K562 (cell line): ENCODE results near the gene SPATC1L. TPM values are rescaled to one million over a fixed set of nuclear protein-coding genes. Genes with fewer than 3 reads are reported as not detected.

Experiments
- ARID4B ChIP-seq: sonication (generic); formaldehyde crosslinking; IDR thresholded peaks from 2 replicates; pipeline ENCODE4 v1.8.0; 2022; ENCODE audit warnings: mild to moderate bottlenecking, missing genetic modification reagents
- CBFA2T2 ChIP-seq: fragments of 450-650 bp; conservative IDR thresholded peaks from 2 replicates; pipeline ENCODE4 v1.6.1; 2017; ENCODE audit warnings: mild to moderate bottlenecking
- CREB1 ChIP-seq, 2 experiments: sonication (generic) in 1 of 2; formaldehyde crosslinking in 1 of 2; IDR thresholded peaks; 2 replicates each; pipeline versions ENCODE4 v1.6.1 to v1.8.0; 2012 to 2022; ENCODE audit warnings: inconsistent platforms in 1 of 2, mild to moderate bottlenecking in 1 of 2, missing genetic modification reagents in 1 of 2, moderate library complexity in 1 of 2
- EHMT2 ChIP-seq: fragments of 450-650 bp; IDR thresholded peaks from 2 replicates; pipeline ENCODE4 v1.6.1; 2018; ENCODE audit warnings: antibody characterized with exemption
- GABPB1 ChIP-seq: sonication (generic); formaldehyde crosslinking; IDR thresholded peaks from 2 replicates; pipeline ENCODE4 v1.8.0; 2022; ENCODE audit warnings: mild to moderate bottlenecking, missing genetic modification reagents
- MAX ChIP-seq: sonication (generic); formaldehyde crosslinking; IDR thresholded peaks from 2 replicates; pipeline ENCODE4 v1.9.0; 2022; ENCODE audit warnings: mild to moderate bottlenecking, missing genetic modification reagents
- MXI1 ChIP-seq: IDR thresholded peaks from 2 replicates; pipeline ENCODE4 v1.6.1; 2011; ENCODE audit warnings: low read depth, mild to moderate bottlenecking, improper control_type of control experiment, low read length
- NKRF ChIP-seq: fragments of 450-650 bp; IDR thresholded peaks from 2 replicates; pipeline ENCODE4 v1.6.1; 2016; ENCODE audit warnings: borderline replicate concordance
- PKNOX1 ChIP-seq: fragments of 450-650 bp; IDR thresholded peaks from 2 replicates; pipeline ENCODE4 v1.6.1; 2016
- POLR2A ChIP-seq: fragments of 450-650 bp; conservative IDR thresholded peaks from 2 replicates; pipeline ENCODE4 v1.6.1; 2016
- PREB ChIP-seq: sonication (generic); formaldehyde crosslinking; IDR thresholded peaks from 2 replicates; pipeline ENCODE4 v1.8.1; 2023; ENCODE audit warnings: mild to moderate bottlenecking, missing genetic modification reagents
- SP1 ChIP-seq: sonication (generic); formaldehyde crosslinking; IDR thresholded peaks from 2 replicates; pipeline ENCODE4 v1.8.1; 2022; ENCODE audit warnings: mild to moderate bottlenecking, missing genetic modification reagents
- USF1 ChIP-seq: sonication (generic); formaldehyde crosslinking; IDR thresholded peaks from 2 replicates; pipeline ENCODE4 v1.9.0; 2022; ENCODE audit warnings: mild to moderate bottlenecking, missing genetic modification reagents
- ZNF384 ChIP-seq: IDR thresholded peaks from 2 replicates; pipeline ENCODE4 v1.6.1; 2012; ENCODE audit warnings: low read depth, low read length, improper control_type of control experiment
- ZSCAN32 ChIP-seq: fragments of 450-650 bp; formaldehyde crosslinking; IDR thresholded peaks from 2 replicates; pipeline ENCODE4 v1.4.0; 2020; ENCODE audit warnings: mild to moderate bottlenecking, moderate library complexity
- polyA plus RNA-seq, 8 experiments: library from polyadenylated mRNA; depleted of rRNA in 4 of 8; stranded (reverse) in 5 of 8; unstranded in 3 of 8; fragments of >200 nt; fragmentation: Nextera tagmentation in 2 of 8; fragmentation: Illumina TruSeq in 1 of 8; extraction: Ambion mirVana in 2 of 8; extraction: Trizol in 1 of 8; gene quantifications; 2 replicates each; pipeline versions ENCODE4 v1.2.1 to v1.2.3, GENCODE V29; 2011 to 2014; ENCODE audit warnings: inconsistent platforms in 1 of 8, missing spikeins in 1 of 8
- total RNA-seq, 7 experiments: library from RNA; depleted of rRNA in 6 of 7; stranded (reverse); fragments of >200 nt in 6 of 7; fragmentation: Illumina TruSeq in 2 of 7; extraction: Trizol in 2 of 7; gene quantifications; 2 replicates each; pipeline versions ENCODE4 v1.2.1 to v1.2.3, GENCODE V29; 2011 to 2021; ENCODE audit warnings: low replicate concordance in 1 of 7

SPATC1L gene
- total and polyA plus RNA-seq, 9 of the 15 experiments (the other 6 are each of a cell fraction or from before 2014, with no cell fraction given) = 0.14 to 121 (median 34.0) TPM; not detected in 1

GRCh38 chr21:46189213-46189958 is 5.1 kb upstream of the SPATC1L start (continued):
- TF ChIP-seq GABPB1 (CRISPR knock-in tag) (peak; percentile 43; the same call in 1 of the 2 replicates), ARID4B (CRISPR knock-in tag) (0 out of 2 replicates have a peak, but pooled peaks have one; percentile 65), MAX (CRISPR knock-in tag) (peak; percentile 92), MXI1 (peak; percentile 88), CBFA2T2 (peak; percentile 43; the same call in 1 of the 2 replicates), NKRF (peak; percentile 88), POLR2A (peak; percentile 27; the same call in 1 of the 2 replicates), USF1 (CRISPR knock-in tag) (peak; percentile 84), CREB1 (IDR thresholded peaks at IDR 0.05) (no peak), CREB1 (CRISPR knock-in tag; IDR thresholded peaks at IDR 0.05) (peak; percentile 38; the same call in 1 of the 2 replicates), EHMT2 (no peak), ZNF384 (peak; percentile 88), PREB (CRISPR knock-in tag) (no peak), SP1 (CRISPR knock-in tag) (peak; percentile 54; the same call in 1 of the 2 replicates), PKNOX1 (no peak), ZSCAN32 (CRISPR knock-in tag) (no peak)
